ENCODE results near the gene COPS7A.

Gene COPS7A

DNA sequence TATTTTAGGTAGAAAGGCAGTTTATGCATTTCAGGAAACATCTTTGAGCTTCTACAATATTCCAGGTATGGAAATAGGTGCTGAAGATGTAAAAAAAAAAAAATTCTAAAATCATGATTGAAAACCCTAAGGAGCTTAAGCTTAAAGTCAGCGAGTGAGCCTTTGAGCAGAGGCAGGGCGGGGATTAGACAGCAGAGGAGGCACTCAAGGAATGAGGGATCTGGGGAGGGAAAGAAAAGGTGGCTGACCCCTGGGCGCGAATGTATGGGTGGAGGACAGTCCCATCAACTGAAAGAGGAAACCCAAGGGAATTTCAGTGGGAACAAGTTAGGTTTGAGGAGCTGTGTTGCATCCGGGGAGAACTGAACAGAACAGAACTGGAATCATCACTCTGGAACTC is 35.9 kb downstream of the COPS7A start:
- DNase-seq (ENCODE audit: low read depth in 1 of 2, low spot score in 1 of 2) = no peak
- no peak for TF ChIP-seq JUND (IDR thresholded peaks at IDR 0.05; ENCODE audit: low read depth)
- in situ Hi-C loops (cut with HindIII; ENCODE audit: low pct_unique_long_range_greater_than_20kb, low sequenced_read_pairs) = no loop called here

DNA sequence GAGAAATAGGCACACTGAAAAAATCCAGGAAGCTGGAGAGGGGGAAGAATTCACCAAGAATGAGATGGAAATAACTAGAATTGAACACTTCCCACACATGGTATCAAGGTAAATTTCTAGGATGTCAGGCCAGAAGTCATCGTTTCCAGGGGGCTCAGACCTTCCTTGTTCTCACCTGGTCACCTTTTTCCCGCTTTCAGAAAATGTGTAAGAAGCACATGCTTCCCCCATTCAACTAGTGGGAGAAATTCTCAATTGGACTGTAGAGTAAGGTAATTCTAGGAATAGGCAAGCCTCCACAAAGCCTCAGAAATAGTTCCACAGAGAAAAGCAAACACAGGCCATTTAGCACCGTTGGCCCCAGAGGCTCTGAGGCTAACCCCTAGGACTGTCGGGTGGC is 39.5 kb downstream of the COPS7A start:
- no peak for DNase-seq (ENCODE audit: low read depth in 1 of 2, low spot score in 1 of 2)
- no peak for TF ChIP-seq JUND (IDR thresholded peaks at IDR 0.05; ENCODE audit: low read depth)
- in situ Hi-C loops (cut with HindIII; ENCODE audit: low pct_unique_long_range_greater_than_20kb, low sequenced_read_pairs) = no loop called here

DNA sequence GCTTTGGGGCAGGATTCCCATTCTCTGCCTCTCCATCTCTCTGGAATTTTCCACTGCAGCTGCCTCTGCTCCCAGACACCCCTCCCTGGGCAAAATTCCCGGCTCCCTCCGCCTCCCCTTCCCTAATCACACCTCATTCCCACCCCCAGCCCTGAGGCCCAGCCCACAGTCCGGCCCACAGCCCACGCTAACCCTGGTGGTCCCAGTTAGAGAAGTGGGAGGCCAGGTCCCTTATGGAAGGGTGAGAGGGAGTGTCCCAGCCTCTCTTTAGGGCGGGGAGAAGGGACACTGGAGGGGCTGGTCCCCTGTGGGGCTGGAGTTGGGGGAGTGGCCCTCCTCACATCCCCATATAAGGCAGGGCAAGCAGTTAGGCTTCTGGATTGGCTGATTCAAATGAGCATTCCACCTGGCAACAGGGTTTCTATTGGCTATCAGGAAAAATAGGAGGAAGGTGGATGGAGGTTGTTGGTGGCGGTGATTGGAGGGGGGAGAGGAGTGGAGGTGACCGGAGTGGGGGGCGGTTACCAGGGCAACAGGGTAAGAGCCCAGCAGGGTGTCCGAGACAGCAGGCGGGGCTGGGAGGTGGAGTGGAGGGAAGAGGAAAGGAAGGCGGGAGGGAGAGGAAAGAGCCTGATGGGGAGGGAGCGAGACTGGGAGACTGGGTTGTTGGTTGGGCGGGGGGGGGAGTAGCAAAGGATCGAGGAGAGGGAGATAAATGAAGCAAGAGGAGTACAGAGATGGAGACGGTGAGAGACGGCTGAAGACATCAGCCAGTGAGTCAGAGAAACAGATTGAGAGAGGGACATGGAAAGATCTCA is 40.4 kb downstream of the COPS7A start:
- in situ Hi-C loops (cut with HindIII; ENCODE audit: low pct_unique_long_range_greater_than_20kb, low sequenced_read_pairs) = no loop called here
- TF ChIP-seq JUND (IDR thresholded peaks at IDR 0.05; ENCODE audit: low read depth) = no peak
- peak; percentile 62 to 96 for DNase-seq (ENCODE audit: low read depth in 1 of 2, low spot score in 1 of 2)

DNA sequence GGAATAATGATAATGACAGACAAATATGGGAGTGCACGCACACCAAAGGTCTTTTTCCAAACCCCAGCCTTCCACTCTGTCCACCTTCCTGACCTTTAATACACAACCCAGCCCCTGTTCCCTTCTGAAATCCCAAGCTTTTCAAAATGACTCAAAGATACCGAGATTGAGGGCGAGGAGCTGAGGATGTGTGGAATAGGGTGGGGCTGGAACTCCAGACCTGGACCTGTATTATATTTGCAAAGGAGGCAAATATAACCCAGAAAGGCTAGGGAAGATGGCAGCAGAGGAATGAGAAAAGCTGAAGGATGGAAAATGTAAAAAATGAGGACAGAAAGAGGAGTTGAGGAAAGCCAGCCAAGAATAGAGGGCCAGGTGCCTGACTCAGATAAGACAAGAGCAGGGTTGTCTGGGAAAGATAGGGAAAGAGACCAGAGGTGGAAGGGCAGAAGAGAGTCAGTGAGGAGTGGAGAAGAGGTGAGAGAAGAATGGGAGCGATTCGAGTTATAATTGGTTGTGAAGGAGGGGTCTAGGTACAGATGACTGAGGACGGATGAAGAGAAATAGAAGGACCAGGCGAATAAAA is 41.3 kb downstream of the COPS7A start:
- in situ Hi-C loops (cut with HindIII; ENCODE audit: low pct_unique_long_range_greater_than_20kb, low sequenced_read_pairs) = no loop called here
- no peak for TF ChIP-seq JUND (IDR thresholded peaks at IDR 0.05; ENCODE audit: low read depth)
- DNase-seq (ENCODE audit: low read depth in 1 of 2, low spot score in 1 of 2) = no peak

DNA sequence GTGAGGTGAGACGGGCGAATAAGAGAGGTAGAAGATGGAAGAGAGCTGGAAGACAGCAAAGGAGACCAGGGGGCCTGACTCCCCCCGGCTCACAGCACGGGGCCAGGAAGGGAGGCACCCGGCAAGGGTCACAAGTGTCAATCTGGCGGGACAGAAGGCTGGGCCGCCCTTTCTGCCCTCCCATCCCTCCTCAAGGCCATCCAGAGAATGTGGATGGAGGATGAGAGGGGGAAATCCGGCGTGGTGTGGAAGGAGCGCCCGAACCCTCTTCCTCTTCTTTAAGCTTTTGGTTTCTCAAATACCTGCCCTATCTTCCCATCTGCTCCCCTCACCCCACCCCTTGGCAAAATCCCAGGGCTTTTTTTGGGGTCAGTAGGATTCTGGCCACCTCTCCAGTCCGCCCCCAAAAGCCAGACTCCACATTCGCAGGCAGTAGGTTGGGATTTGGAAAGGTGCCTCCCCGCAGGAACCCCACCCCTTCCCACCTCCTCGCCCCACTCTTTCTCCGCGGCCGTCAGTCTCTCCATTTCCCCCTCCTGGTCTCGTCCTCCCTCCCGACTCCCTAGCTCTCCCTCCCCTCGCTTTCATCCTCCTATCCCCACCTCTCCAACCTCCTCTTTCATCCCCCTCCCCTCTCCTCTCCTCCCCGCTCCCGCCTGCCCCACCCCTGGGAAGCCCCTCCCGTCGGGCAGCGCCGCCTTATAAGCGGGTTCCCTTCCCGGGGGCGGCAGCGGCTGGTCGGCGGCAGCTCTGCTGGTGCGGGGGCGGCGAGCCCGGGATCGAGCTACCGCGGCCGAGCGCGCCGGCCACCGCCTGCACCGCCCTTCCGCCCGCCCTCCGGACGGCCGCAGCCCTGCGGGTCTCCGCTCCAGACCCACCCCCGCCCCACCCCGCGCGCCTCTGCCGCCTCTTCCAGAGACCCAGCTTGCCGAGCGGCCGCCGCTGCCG is 42.1 kb downstream of the COPS7A start, which contains the start of gene PTMS:
Gene PTMS, plus strand, starts transcription at position 730 of the 948 bp plus-strand sequence. CDS start 343 bp downstream, outside the sequence.
- no peak for TF ChIP-seq JUND (IDR thresholded peaks at IDR 0.05; ENCODE audit: low read depth)
- DNase-seq (ENCODE audit: low read depth in 1 of 2, low spot score in 1 of 2) = peak; percentile 55 to 92
- in situ Hi-C loops (cut with HindIII; ENCODE audit: low pct_unique_long_range_greater_than_20kb, low sequenced_read_pairs) = no loop called here

DNA sequence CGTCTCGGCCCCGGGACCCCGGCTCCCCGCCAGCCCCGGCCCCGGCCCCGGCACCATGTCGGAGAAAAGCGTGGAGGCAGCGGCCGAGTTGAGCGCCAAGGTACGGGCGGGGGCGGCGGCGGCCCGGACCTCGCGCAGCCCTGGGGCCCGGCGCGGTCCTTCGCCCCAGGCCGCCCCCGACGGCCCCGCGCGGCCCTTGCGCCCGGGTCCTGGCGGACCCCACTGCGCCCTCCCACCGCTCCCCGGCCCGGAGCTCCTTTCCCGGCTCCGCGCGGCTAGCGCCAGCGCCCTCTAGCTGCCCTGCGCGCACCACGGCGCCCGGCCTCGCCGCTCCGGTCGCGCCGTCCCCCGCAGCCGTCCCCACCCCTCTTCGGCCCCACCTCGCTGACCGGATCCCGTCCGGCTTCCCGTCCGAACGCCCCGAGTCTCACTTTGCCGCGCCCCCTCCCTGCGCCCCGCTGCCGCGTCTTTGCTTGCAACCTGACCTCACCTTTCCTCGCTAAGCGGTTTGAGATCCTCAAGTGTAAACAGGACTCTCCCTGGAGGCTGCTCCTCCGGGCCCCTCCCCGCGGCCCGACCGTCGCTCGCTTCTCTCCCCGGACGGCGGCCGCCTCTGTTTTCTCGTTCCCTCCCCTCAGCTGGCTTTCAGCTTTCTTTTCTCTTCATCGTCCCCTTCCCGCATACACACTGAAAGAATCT is 43.0 kb downstream of the COPS7A start:
- TF ChIP-seq JUND (IDR thresholded peaks at IDR 0.05; ENCODE audit: low read depth) = no peak
- DNase-seq (ENCODE audit: low read depth in 1 of 2, low spot score in 1 of 2) = peak in 1 of 2 experiments; percentile 54
- in situ Hi-C loops (cut with HindIII; ENCODE audit: low pct_unique_long_range_greater_than_20kb, low sequenced_read_pairs) = no loop called here

DNA sequence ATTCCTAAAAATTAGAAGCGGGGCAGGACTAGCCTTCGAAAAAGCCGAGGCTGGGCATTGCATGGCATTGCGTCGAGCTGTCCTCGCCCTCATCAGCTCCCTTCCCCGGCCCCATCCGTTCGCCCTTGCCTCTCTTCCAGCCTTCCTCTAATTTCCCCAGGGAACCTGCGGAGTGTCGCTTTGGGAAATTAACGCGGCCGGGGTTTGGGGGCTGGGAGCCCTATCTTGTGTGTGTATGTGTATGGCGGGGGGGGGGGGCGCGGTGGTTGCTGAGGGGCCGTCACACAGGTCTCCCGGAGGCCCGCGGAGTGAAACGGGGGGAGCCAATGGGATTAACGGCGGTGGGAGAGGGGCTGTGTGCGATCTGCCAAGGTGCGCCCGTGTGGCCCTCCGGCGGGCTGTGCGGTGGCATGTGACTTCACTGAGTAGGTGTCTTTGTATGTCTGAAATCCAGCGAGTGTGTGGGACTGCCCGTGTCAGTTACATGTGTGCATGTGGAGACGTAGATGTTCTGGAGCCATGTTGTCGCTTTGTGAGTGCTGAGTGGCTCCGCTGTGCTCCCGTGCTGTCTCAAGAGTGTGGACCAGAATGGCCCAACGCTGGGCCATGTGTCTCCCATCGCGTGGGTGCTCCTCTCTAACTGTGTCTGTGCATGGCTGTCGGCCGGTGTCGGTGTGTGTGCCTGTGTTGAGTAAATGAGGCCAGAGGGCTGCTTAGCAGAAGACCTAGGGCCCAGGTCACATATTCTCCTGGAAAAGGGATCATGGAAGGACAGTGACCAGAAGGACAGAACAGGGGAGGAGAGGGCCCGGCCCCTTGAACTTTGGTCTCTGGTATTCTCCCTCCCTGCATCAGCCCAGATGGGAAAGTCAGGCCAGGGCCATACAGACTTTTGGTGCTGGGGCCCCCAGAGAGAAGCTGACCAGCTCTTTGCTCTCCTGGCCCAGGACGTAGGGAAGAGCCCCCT is 43.8 kb downstream of the COPS7A start:
- no peak for DNase-seq (ENCODE audit: low read depth in 1 of 2, low spot score in 1 of 2)
- in situ Hi-C loops (cut with HindIII; ENCODE audit: low pct_unique_long_range_greater_than_20kb, low sequenced_read_pairs) = no loop called here
- no peak for TF ChIP-seq JUND (IDR thresholded peaks at IDR 0.05; ENCODE audit: low read depth)

DNA sequence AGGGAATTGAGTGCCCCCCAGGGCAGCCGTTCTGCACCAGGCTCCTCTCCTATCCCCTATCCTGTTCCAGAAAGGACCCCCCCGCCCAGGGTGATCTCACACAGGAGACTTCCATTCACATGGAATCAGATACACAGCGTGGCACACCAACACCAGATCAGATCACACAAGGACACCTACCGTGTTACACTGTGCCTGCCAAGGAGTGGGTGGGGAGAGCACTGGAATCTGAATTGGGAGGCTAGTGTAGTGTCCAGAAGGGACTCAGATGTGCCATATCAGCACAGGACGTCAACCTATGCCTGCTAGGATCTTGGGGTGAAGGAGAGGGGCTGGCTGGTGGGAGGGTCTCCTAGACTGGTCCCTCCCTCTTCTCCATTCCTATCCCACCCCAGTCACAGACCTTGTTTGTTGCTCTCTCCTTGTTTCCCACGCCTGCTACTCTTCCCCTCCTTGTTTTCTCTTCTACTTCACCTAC is 44.6 kb downstream of the COPS7A start:
- in situ Hi-C loops (cut with HindIII; ENCODE audit: low pct_unique_long_range_greater_than_20kb, low sequenced_read_pairs) = no loop called here
- no peak for DNase-seq (ENCODE audit: low read depth in 1 of 2, low spot score in 1 of 2)
- no peak for TF ChIP-seq JUND (IDR thresholded peaks at IDR 0.05; ENCODE audit: low read depth)

DNA sequence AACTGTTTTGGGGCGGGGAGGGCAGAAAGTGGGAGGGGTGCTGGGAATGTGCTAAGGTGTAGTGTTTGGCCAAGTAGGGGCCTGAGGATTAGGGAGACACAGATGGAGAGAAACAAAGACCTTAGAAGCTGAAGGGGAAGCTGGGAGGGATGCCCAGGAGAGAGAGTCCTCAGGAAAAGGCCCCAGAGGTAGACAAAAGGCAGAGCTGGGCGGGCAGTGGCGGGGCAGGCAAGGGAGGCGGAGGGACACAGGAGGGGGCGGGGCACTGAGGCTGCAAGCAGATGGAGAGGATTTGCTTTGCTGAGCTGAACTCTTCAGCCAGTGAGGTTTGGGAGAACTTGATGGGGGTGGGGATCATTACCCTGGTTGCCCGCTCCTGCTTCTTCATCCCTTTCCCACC is 45.1 kb downstream of the COPS7A start:
- no peak for TF ChIP-seq JUND (IDR thresholded peaks at IDR 0.05; ENCODE audit: low read depth)
- in situ Hi-C loops (cut with HindIII; ENCODE audit: low pct_unique_long_range_greater_than_20kb, low sequenced_read_pairs) = no loop called here
- DNase-seq (ENCODE audit: low read depth in 1 of 2, low spot score in 1 of 2) = no peak

DNA sequence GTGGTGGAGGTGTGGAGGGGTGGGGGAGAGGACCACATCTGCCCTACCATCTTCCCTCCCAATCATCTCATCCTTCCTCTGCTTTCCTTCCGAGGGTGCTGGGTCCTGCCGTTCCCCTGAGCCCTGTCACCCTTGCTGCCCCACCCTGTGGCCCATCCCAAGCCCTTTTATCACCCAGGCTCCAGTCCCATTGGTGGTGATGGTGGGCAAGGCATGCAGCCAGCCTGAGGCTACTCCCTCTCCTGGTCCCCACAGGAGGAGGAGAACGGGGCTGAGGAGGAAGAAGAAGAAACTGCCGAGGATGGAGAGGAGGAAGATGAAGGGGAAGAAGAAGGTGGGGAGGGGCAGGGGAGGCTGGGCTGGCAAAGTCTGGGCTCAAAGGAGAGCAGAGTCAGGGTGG is 45.8 kb downstream of the COPS7A start:
- TF ChIP-seq JUND (IDR thresholded peaks at IDR 0.05; ENCODE audit: low read depth) = no peak
- no peak for DNase-seq (ENCODE audit: low read depth in 1 of 2, low spot score in 1 of 2)
- in situ Hi-C loops (cut with HindIII; ENCODE audit: low pct_unique_long_range_greater_than_20kb, low sequenced_read_pairs) = no loop called here

DNA sequence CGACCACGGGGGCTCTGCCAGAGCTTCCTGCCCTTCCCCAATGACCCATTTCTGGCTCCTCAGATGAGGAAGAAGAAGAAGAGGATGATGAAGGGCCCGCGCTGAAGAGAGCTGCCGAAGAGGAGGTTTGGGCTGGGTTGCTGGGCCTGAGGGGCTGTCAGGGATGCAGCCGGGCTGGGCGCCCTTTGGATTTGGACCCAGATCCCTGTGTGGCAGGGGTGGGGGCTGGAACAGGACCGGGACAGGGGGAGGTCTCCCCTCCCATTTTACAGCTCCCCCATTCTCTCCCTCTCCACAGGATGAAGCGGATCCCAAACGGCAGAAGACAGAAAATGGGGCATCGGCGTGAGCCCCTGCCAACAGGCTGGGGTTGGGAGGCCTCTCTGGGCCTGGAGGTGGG is 46.2 kb downstream of the COPS7A start:
- no peak for DNase-seq (ENCODE audit: low read depth in 1 of 2, low spot score in 1 of 2)
- no peak for TF ChIP-seq JUND (IDR thresholded peaks at IDR 0.05; ENCODE audit: low read depth)
- in situ Hi-C loops (cut with HindIII; ENCODE audit: low pct_unique_long_range_greater_than_20kb, low sequenced_read_pairs) = no loop called here

Data from T47D (cell line).